ENCODE measurements around the gene NFE2L2.

NFE2L2 gene

DNA sequence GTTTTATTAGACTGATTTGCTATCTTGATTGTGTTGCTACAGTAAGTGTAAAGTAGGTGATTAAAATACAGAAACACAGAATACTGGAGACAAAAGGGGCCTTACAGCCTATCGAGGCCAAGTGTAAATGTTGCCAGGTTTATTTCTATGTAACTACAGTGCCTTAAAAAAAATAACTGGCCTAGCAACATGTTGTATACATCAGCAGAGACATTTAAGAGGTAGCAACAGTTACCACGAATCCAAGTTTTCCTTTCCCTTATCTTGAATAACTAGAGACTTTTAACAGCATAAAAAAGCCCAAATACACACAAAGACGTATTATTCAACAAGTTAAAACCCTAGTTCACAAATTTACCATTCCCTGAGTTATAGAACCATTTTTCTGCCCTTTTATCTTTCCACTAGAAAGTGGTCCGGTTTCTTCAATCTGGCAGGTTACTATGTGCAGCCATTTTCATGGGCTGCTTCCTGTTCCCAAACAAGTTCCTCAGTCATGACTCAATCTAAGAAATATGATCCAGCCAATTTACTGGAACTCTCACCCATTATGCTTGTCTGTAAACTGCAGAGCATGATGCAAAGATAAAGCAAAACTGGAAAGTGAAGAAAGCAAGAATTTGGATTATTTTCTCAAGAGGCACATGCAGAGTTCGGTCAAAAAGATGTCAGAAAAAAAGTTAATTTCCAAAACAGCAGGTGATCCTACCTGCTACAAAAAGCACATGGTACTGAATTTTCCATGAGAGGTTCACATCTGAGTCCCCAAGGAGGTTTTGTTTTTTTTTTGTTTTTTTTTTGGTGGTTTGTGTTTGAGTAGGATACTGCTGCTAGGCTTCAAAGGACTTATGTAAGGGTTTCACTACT, 22.2 kb downstream of the NFE2L2 start:
- H3K4me3 ChIP-seq (ENCODE audit: low read depth, low read length) = no peak overlapping the region
- TF ChIP-seq, protein P1, sequence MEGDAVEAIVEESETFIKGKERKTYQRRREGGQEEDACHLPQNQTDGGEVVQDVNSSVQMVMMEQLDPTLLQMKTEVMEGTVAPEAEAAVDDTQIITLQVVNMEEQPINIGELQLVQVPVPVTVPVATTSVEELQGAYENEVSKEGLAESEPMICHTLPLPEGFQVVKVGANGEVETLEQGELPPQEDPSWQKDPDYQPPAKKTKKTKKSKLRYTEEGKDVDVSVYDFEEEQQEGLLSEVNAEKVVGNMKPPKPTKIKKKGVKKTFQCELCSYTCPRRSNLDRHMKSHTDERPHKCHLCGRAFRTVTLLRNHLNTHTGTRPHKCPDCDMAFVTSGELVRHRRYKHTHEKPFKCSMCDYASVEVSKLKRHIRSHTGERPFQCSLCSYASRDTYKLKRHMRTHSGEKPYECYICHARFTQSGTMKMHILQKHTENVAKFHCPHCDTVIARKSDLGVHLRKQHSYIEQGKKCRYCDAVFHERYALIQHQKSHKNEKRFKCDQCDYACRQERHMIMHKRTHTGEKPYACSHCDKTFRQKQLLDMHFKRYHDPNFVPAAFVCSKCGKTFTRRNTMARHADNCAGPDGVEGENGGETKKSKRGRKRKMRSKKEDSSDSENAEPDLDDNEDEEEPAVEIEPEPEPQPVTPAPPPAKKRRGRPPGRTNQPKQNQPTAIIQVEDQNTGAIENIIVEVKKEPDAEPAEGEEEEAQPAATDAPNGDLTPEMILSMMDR (IDR thresholded peaks at IDR 0.05; ENCODE audit: borderline replicate concordance, insufficient read depth, low read depth, low read length) = no peak

DNA sequence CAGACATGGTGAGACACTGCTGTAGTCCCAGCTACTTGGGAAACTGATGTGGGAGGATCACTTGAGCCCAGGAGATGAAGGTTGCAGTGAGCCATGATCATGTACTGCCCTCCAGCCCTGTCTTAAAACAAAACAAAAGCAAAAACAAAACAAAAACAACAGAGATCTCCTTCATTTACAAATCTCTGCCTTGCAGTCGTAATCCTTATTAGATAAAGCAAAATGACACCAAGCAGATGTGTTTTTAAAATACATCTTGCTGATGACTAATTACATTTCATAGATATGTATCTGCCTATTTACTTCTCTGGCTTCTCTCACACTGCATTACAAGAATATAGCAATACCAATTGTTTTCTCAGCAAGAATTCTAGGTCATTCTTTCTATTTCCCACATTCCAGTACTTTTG, 22.8 kb downstream of the NFE2L2 start:
- no peak overlapping the region for H3K4me3 ChIP-seq (ENCODE audit: low read depth, low read length)
- TF ChIP-seq, protein P1 (IDR thresholded peaks at IDR 0.05; ENCODE audit: borderline replicate concordance, insufficient read depth, low read depth, low read length) = no peak

DNA sequence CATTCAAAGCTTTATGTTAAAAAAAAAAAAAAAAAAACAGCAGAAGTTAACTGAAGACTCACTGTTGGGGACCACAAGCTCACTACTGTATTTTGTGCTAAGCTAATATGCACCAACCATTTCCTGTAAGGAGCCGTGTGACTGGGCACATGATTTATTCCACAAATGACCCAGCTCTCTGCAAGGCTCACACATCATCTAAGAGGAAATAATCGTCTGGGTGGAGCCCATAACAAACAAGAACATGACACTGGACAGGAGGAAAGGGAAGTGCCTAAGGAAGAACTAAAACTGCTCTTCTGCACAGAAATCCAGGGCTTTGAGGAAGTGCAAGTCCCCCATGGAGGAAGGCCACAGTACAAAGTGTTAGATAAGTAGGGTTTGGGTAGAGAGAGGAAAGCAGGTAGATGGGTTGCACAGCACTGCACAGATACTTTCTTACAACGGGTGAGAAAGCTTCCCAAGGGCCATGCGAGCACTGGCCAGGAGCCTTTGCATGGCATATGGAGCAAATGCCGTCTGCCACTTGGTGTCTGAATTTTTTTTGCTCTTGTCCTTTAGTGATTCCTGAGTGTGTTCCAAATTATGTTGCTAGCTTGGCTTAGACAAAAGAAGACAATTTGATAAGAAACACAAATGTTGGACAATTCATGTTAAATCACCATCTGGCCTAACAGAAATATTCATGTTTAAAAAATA, 24.4 kb downstream of the NFE2L2 start:
- TF ChIP-seq, protein P1 (IDR thresholded peaks at IDR 0.05; ENCODE audit: borderline replicate concordance, insufficient read depth, low read depth, low read length) = no peak
- H3K4me3 ChIP-seq (ENCODE audit: low read depth, low read length) = no peak overlapping the region

DNA sequence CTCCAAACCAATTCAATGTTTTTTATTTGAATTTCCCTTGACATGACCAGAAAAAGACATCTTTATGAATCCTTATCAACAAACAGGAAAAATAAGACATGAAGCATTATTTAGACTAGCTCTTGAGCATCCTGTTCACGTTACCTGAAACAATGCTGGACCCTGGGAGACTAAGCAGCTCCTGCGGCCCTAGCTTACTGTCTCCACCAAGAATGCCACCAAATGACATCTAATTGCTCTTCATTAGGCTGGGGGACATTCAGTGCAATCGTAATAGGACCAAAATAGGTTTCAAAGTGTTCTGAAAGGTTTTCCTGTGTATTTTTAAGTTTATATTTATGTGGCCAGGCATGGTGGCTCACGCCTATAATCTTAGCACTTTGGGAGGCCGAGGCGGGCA, 25.5 kb downstream of the NFE2L2 start:
- TF ChIP-seq, protein P1 (IDR thresholded peaks at IDR 0.05; ENCODE audit: borderline replicate concordance, insufficient read depth, low read depth, low read length) = no peak
- H3K4me3 ChIP-seq (ENCODE audit: low read depth, low read length) = no peak overlapping the region

DNA sequence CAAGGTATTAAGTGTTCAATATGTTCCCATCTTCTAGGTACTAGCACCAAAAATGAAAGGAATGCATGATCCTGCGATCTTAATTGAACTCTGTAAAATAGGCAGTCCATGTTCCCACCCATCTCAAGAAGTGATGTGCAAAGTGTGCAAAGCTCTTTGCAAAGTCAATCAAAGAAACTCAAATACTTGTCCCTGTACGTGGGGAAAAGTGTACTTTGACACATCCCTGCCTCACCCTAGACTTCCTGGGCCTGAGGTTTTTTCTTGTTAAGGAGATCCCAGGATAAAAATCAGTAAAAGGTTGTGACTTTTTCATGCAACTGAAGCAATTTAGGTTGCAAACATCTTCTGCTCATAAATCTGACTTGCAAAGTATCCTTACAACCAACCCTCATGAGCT, 26.6 kb downstream of the NFE2L2 start:
- H3K4me3 ChIP-seq (ENCODE audit: low read depth, low read length) = no peak overlapping the region
- TF ChIP-seq, protein P1 (IDR thresholded peaks at IDR 0.05; ENCODE audit: borderline replicate concordance, insufficient read depth, low read depth, low read length) = no peak

DNA sequence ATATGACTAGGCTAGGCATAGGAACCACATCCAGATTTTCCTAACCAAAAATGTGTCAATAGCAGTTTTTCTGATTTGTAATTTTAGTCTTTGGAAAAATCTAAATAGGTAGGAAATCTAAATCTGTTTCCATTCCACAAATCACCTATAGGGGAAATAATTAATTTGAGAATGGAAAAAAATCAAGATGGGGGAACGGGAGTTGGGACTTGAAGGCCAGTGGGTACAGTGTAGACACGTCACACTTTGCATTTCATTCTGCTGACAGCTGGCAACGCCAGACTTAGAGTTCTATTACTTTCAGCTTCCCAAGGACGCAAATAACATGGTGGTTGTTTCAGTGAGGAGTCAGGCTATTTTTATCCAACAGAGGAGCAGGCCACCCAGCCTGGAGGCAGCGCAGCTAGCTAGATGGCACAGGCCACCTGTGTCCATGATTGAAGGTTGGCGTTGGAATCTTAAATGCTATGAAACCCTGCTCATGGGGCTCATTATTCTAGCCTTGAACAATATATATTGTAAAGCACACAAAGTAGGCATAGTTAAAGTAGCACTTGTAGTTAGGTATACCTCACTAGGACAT, 28.6 kb downstream of the NFE2L2 start:
- TF ChIP-seq, protein P1 (IDR thresholded peaks at IDR 0.05; ENCODE audit: borderline replicate concordance, insufficient read depth, low read depth, low read length) = no peak
- no peak overlapping the region for H3K4me3 ChIP-seq (ENCODE audit: low read depth, low read length)
